Measurements from ENCODE around the gene SF3A1. TPM values are rescaled to one million over a fixed set of nuclear protein-coding genes. Genes with fewer than 3 reads are reported as not detected.

SF3A1 gene
- total RNA-seq, 1 experiment from 2014 or later: 272 TPM

GRCh38 chr22:30392661-30393321 lies 36.1 kb upstream of the SF3A1 start:
- TF ChIP-seq TP53 (CRISPR knock-in tag; IDR thresholded peaks at IDR 0.05) (no peak), SMAD4 (CRISPR knock-in tag; IDR thresholded peaks at IDR 0.05) (no peak), IRF1 (CRISPR knock-in tag; IDR thresholded peaks at IDR 0.05) (no peak), ZNF263 (CRISPR knock-in tag; IDR thresholded peaks at IDR 0.05; ENCODE audit: low read depth) (no peak), STAT6 (CRISPR knock-in tag; conservative IDR thresholded peaks at IDR 0.05; ENCODE audit: low read depth) (no peak), NFATC4 (CRISPR knock-in tag; IDR thresholded peaks at IDR 0.05) (no peak), ZNF512 (CRISPR knock-in tag; IDR thresholded peaks at IDR 0.05; ENCODE audit: borderline replicate concordance) (no peak), ZSCAN18 (CRISPR knock-in tag; IDR thresholded peaks at IDR 0.05) (no peak), NFE2L1 (CRISPR knock-in tag; IDR thresholded peaks at IDR 0.05) (no peak), JAZF1 (CRISPR knock-in tag; IDR thresholded peaks at IDR 0.05) (no peak), E2F4 (CRISPR knock-in tag; IDR thresholded peaks at IDR 0.05; ENCODE audit: borderline replicate concordance, low read depth) (no peak), ETV6 (CRISPR knock-in tag; IDR thresholded peaks at IDR 0.05) (no peak)
- DNase-seq (ENCODE audit: low spot score): no peak
- H3K27me3 Mint-ChIP-seq (ENCODE audit: low read depth): peaks cover 46% of the 10 kb centered on the region
- H3K36me3 Mint-ChIP-seq: peaks cover 5% of the 10 kb centered on the region
- H3K4me3 Mint-ChIP-seq: no peak overlapping the region
- no peak for ATAC-seq
- H3K9me3 Mint-ChIP-seq: peaks cover 14% of the 10 kb centered on the region
- no peak overlapping the region for H3K27ac Mint-ChIP-seq
- POLR2A ChIA-PET: interaction anchor here (0.5 kb wide), 1 partner anchor 127 kb away, joined by 4 read pairs; no protein-coding TSS in a partner anchor
- H3K4me1 Mint-ChIP-seq: peaks cover 29% of the 10 kb centered on the region
- CTCF ChIA-PET: interaction anchor here (0.5 to 8.0 kb wide), 14 partner anchors 21 to 209 kb away, joined by 3 to 149 read pairs (median 5); partner anchors contain the start of genes CASTOR1 and MTFP1

- peaks cover 14% of the 10 kb centered on the region for H3K9me3 Mint-ChIP-seq
- ChIA-PET CTCF (interaction anchor here (0.6 to 8.0 kb wide), 7 partner anchors 8 to 1112 kb away, joined by 3 to 149 read pairs (median 5); partner anchors contain the start of genes CASTOR1 and MTFP1), POLR2A (interaction anchor here (1.1 kb wide), 1 partner anchor 35 kb away, joined by 3 read pairs; no protein-coding TSS in a partner anchor)
- ATAC-seq (0 out of 2 replicates have a peak, but pooled peaks have one; percentile 4), DNase-seq (ENCODE audit: low spot score) (peak; percentile 66)
- H3K27ac Mint-ChIP-seq: peak overlapping the region; percentile 78; the same call in 1 of the 2 replicates
- no peak overlapping the region for H3K4me3 Mint-ChIP-seq
- H3K36me3 Mint-ChIP-seq: peaks cover 5% of the 10 kb centered on the region
- H3K4me1 Mint-ChIP-seq: peaks cover 28% of the 10 kb centered on the region
- H3K27me3 Mint-ChIP-seq (ENCODE audit: low read depth): peaks cover 32% of the 10 kb centered on the region
- TF ChIP-seq MAX (CRISPR knock-in tag; IDR thresholded peaks at IDR 0.05) (peak; percentile 70; the same call in 1 of the 2 replicates), TEAD1 (CRISPR knock-in tag; IDR thresholded peaks at IDR 0.05) (peak; percentile 63; the same call in 1 of the 2 replicates), EMX1 (CRISPR knock-in tag; IDR thresholded peaks at IDR 0.05) (no peak), ATF1 (CRISPR knock-in tag; IDR thresholded peaks at IDR 0.05) (no peak), GABPB1 (CRISPR knock-in tag; IDR thresholded peaks at IDR 0.05) (peak; percentile 37; the same call in 1 of the 2 replicates), ZNF423 (CRISPR knock-in tag; IDR thresholded peaks at IDR 0.05) (no peak), STAT6 (CRISPR knock-in tag; conservative IDR thresholded peaks at IDR 0.05; ENCODE audit: low read depth) (no peak), TEAD4 (CRISPR knock-in tag; IDR thresholded peaks at IDR 0.05) (0 out of 2 replicates have a peak, but pooled peaks have one; percentile 26), TP53 (CRISPR knock-in tag; IDR thresholded peaks at IDR 0.05) (no peak), SP1 (CRISPR knock-in tag; conservative IDR thresholded peaks at IDR 0.05) (no peak), ELF4 (CRISPR knock-in tag; IDR thresholded peaks at IDR 0.05; ENCODE audit: low read depth) (no peak), IRF1 (CRISPR knock-in tag; IDR thresholded peaks at IDR 0.05) (no peak)
Measured at GRCh38 chr22:30390974-30391691, 34.4 kb upstream of the SF3A1 start.
